Left lung (tissue), 10 donors: Measurements from ENCODE around the gene PLXDC1. TPM values are rescaled to one million over a fixed set of nuclear protein-coding genes. Genes with fewer than 3 reads are reported as not detected.

Experiments
- ATAC-seq: fragments of 200-7000 bp; cut with Tn5 transposase; one replicate; pipeline ENCODE4 v1.9.1; 2020; ENCODE audit warnings: moderate library complexity
- DNase-seq, 4 donors: peaks; one replicate each; pipeline ENCODE4 v3.0.0-alpha.2; 2013 to 2020
- H3K27ac ChIP-seq, 2 donors: fragments of 200-600 bp; sonication (generic) in 1 of 2; one replicate each; pipeline versions ENCODE4 v1.5.0 to v1.8.0; 2020 to 2021
- H3K27me3 ChIP-seq, 2 donors: fragments of 200-600 bp; sonication (generic) in 1 of 2; one replicate each; pipeline versions ENCODE4 v1.5.0 to v1.8.0; 2020 to 2021
- H3K36me3 ChIP-seq, 2 donors: fragments of 200-600 bp; sonication (generic) in 1 of 2; one replicate each; pipeline versions ENCODE4 v1.5.0 to v1.8.0; 2020 to 2021
- H3K4me1 ChIP-seq, 2 donors: fragments of 200-600 bp; one replicate each; pipeline ENCODE4 v1.8.0; 2021
- H3K4me3 ChIP-seq, 2 donors: fragments of 200-600 bp; sonication (generic) in 1 of 2; one replicate each; pipeline versions ENCODE4 v1.5.0 to v1.8.0; 2020 to 2021; ENCODE audit warnings: mild to moderate bottlenecking in 1 of 2
- H3K9me3 ChIP-seq, 2 donors: fragments of 200-600 bp; sonication (generic) in 1 of 2; one replicate each; pipeline versions ENCODE4 v1.5.0 to v1.8.0; 2020 to 2021
- CTCF ChIP-seq, 2 donors: fragments of 200-600 bp; sonication (generic) in 1 of 2; IDR thresholded peaks; one replicate each; pipeline versions ENCODE4 v1.5.0 to v1.8.0; 2021; ENCODE audit warnings: antibody characterized with exemption in 2 of 2
- intact Hi-C, 2 donors: fragments of 100-400 bp; cut with DNase I; formaldehyde crosslinking; loops; one replicate each; pipeline versions ENCODE4 v1.11.2 to v1.14.2; 2022
- polyA plus RNA-seq, 6 donors: library from polyadenylated mRNA; unstranded; fragments of 120-200 nt; gene quantifications; one replicate each; pipeline ENCODE4 v1.2.1, GENCODE V29; 2013; ENCODE audit not compliant: insufficient read length in 6 of 6
- total RNA-seq, 2 donors: library from RNA; stranded (reverse); fragmentation: NEBNext Ultra II Directional; extraction: Animal tissue kit (Norgen Biotek cat#: 25700); gene quantifications; one replicate each; pipeline ENCODE4 v1.2.1, GENCODE V29; 2021
- donor health status: DM: no; HTN: yes; CAD: no.
- donor health status: DM: no; HTN: no; CAD: no.

The PLXDC1 gene
- total and polyA plus RNA-seq, 8 donors, result 4.1 to 11.9 (median 6.9) TPM

- no peak overlapping the region for H3K27ac ChIP-seq
- intact Hi-C loops, result loop anchor here in 1 of 2 donors (10.0 kb wide), 1 partner anchor 71 kb away; no protein-coding TSS in a partner anchor
These were observed 5.2 kb downstream of the PLXDC1 start for GRCh38 chr17:39146273-39146672.

GRCh38 chr17:39145143-39145542 is 6.3 kb downstream of the PLXDC1 start:
- H3K27ac ChIP-seq, result no peak overlapping the region
- TF ChIP-seq CTCF (IDR thresholded peaks at IDR 0.05), result no peak
- DNase-seq (no peak), ATAC-seq (no peak)
- H3K4me3 ChIP-seq, result no peak overlapping the region
- intact Hi-C loops, result loop anchor here in 1 of 2 donors (10.0 kb wide), 1 partner anchor 70 kb away; no protein-coding TSS in a partner anchor
- H3K9me3 ChIP-seq, result peaks cover 0 to 4% of the 10 kb centered on the region in 2 donors
- H3K27me3 ChIP-seq, result peaks cover 0 to 16% of the 10 kb centered on the region in 2 donors
- no peaks in the 10 kb centered on the region for H3K36me3 ChIP-seq
- H3K4me1 ChIP-seq, result no peaks in the 10 kb centered on the region

More at GRCh38 chr17:39146273-39146672, 5.2 kb downstream of the PLXDC1 start:
- Histone ChIP-seq H3K4me1 (peaks cover 0 to 7% of the 10 kb centered on the region in 2 donors), H3K9me3 (peaks cover 0 to 2% of the 10 kb centered on the region in 2 donors), H3K36me3 (no peaks in the 10 kb centered on the region), H3K4me3 (no peak overlapping the region), H3K27me3 (peaks cover 5 to 27% of the 10 kb centered on the region in 2 donors)
- ATAC-seq, result no peak
- TF ChIP-seq CTCF (IDR thresholded peaks at IDR 0.05), result no peak
- DNase-seq, result no peak

- H3K27me3 ChIP-seq, result peaks cover 0 to 9% of the 10 kb centered on the region in 2 donors
- no peaks in the 10 kb centered on the region for H3K4me1 ChIP-seq
- no peak overlapping the region for H3K27ac ChIP-seq
- peaks cover 0 to 4% of the 10 kb centered on the region in 2 donors for H3K9me3 ChIP-seq
- ATAC-seq (peak; percentile 87), DNase-seq (peak in 3 of 4 donors; percentile 76 to 85 (median 81))
- no peak overlapping the region for H3K4me3 ChIP-seq
- TF ChIP-seq CTCF (IDR thresholded peaks at IDR 0.05), result no peak
- intact Hi-C loops, result loop anchor here in 1 of 2 donors (10.0 kb wide), 1 partner anchor 70 kb away; no protein-coding TSS in a partner anchor
- no peaks in the 10 kb centered on the region for H3K36me3 ChIP-seq
These were observed 7.0 kb downstream of the PLXDC1 start for GRCh38 chr17:39144416-39144840.

- Histone ChIP-seq H3K27me3 (peaks cover 0 to under 1% of the 10 kb centered on the region in 2 donors), H3K4me3 (no peak overlapping the region), H3K4me1 (no peaks in the 10 kb centered on the region), H3K9me3 (peaks cover 0 to 4% of the 10 kb centered on the region in 2 donors), H3K27ac (no peak overlapping the region), H3K36me3 (no peaks in the 10 kb centered on the region)
- no peak for TF ChIP-seq CTCF (IDR thresholded peaks at IDR 0.05)
- DNase-seq, result no peak
- ATAC-seq, result peak; percentile 5
- intact Hi-C loops, result loop anchor here in 1 of 2 donors (10.0 kb wide), 1 partner anchor 69 kb away; no protein-coding TSS in a partner anchor
These were observed 7.8 kb downstream of the PLXDC1 start for GRCh38 chr17:39143552-39144093.

GRCh38 chr17:39141915-39142664 is 9.3 kb downstream of the PLXDC1 start:
- no peak for ATAC-seq
- Histone ChIP-seq H3K27ac (no peak overlapping the region), H3K27me3 (no peaks in the 10 kb centered on the region), H3K4me1 (no peaks in the 10 kb centered on the region), H3K9me3 (peaks cover 0 to 4% of the 10 kb centered on the region in 2 donors), H3K4me3 (no peak overlapping the region), H3K36me3 (no peaks in the 10 kb centered on the region)
- no peak for TF ChIP-seq CTCF (IDR thresholded peaks at IDR 0.05)
- DNase-seq, result no peak
- intact Hi-C loops, result loop anchor here in 1 of 2 donors (10.0 kb wide), 1 partner anchor 67 kb away; no protein-coding TSS in a partner anchor
